Hematopoietic multipotent progenitor cell treated with erythropoietin and hydrocortisone succinate and interleukin-3 and kit ligand, for 6 days (in vitro differentiated cells): ENCODE data around the gene APOBEC3B.
"Not testable (repeated sequence)": the region's sequence is repeated elsewhere in the genome, so short reads cannot be mapped to it uniquely, and the experiment has no call there.

ENCODE experiments used
- DNase-seq: peaks from one replicate; pipeline ENCODE4 v3.0.0-alpha.2; 2015

Gene APOBEC3B

DNA sequence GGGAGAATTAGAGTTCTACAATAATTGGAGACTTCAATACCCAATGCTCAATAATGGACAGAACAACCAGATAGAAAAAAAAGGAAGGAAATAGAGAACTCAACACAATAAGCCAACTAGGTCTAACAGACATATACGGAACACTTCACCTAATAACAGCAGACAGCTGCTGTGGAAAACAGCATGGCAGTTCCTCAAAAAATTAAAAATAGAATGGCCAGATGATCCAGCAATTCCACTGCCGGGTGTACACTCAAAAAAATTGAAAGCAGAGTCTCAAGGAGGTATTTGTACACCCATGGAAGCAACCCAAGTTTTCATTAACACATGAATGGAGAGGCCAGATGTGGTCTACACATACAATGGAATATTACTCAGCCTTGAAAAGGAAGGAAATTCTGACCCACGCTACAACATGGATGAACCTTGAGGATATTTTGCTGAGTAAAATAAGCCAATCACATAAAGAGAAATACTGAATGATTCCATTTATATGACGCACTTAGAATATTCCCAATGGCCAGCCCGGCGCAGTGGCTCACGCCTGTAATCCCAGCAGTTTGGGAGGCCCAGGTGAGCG is 26.2 kb downstream of the APOBEC3B start:
- DNase-seq, result not testable (repeated sequence)

GRCh38 chr22:39010946-39011345 is 28.8 kb downstream of the APOBEC3B start:
- no peak for DNase-seq

DNA sequence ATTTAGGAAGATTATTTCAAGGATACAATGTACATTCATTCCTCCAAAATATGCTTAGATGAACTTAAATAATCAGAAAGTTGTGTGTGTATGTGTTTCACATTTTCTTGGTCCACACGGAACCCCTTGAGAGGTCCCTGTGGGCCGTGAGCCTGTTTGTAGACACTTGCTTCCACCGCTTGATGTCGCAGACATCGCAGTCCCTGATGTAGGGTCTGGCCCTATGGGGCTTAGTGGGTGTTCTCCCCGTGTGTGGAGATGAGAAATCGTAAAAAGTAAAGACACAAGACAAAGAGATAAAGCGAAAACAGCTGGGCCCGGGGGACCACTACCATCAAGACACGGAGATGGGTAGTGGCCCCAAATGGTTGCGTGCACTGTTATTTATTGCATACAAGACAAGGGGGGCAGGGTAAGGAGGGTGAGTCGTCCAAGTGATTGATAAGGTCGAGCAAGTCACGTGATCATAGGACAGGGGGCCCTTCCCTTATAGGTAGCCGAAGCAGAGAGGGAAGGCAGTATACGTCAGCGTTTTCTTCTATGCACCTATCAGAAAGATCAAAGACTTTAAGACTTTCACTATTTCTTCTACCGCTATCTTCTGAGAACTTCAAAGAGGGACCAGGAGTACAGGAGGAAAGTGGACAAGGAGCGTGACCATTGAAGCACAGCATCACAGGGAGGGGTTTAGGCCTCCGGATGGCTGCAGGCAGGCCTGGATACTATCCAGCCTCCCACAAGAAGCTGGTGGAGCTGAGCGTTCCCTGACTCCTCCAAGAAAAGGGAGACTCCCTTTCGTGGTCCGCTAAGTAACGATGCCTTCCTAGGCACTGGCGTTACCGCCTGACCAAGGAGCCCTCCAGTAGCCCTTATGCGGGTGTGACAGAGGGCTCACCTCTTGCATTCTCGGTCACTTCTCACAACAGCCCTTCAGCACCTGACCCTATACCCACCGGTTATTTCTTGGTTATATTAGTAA is 30.7 kb downstream of the APOBEC3B start:
- DNase-seq, result peak; percentile 32

DNA sequence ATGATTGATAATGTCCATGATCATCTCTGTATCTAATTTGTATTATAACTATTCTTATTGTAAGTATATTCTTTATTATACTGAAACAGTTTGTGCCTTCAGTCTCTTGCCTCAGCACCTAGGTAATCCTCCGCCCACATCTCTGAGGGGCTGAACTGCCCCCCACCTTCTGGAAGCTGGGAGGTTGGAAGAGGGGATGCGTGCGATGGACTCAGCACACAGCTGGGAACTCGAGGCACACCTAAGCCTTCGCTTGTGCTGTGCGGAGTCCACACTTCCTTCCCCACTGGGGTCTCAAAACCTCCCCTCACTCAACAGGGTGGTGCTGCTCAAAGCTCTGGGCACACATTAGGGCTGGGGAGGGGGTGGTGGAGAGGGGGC is 31.4 kb downstream of the APOBEC3B start:
- peak; percentile 62 for DNase-seq

DNA sequence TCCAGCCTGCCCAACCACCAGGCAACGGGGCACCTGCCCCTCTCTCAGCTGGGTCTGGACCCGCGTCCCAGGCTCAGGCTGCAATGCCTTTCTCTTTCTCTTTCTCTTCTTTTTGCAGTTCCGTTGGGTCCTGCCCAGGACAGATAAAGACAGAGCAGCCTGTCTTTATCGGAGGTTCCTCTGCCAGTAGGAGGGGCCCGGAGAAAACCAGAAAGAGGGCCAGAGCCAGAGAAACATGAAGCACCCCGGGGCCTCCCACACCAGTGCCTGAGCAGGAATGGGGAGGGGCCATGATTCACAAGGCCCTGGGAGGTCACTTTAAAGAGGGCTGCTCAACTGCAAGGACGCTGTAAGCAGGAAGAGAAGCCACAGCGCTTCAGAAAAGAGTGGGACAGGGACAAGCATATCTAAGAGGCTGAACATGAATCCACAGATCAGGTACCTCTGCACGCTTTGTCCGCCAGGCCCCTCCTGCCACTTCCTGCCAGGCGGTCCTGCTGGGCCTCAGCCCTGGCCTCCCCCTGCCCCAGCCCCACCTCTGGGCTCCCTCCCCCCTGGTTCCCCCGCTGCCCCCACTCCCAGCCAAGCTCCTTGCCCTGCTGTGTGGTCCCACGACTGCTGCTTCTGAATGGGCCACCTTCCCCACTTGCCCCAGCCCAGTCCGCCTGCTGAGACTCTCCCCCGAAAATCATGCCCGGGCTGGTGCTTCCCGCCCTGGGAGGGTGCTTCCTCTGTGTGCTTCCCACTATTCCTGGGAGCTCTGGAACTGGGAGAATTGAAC is 32.0 kb downstream of the APOBEC3B start, which contains the start of gene APOBEC3C:
TSS of gene APOBEC3C (plus strand) at position 316 of the 781 bp plus-strand sequence. CDS start at position 422, 106 bp downstream.
- peak; percentile 99 for DNase-seq

DNA sequence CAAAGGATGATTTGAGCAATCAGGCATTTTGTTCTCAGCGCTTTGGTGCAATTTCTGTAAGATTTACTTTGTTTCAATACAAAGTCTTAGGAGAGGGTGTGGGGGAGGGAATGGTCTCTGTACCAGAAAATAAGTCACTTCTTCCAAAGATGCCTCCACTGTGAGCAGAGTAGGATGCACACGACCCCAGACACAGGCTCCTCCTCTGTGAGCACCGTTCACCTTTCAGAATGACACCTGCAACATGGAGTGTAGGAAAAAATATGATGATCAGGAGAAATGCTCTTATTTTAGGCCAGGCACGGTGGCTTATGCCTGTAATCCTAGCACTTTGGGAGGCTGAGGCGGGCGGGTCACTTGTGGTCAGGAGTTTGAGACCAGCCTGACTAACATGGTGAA is 32.6 kb downstream of the APOBEC3B start:
- peak; percentile 33 for DNase-seq

- DNase-seq, result no peak
Observed at GRCh38 chr22:39016592-39016991, 34.4 kb downstream of the APOBEC3B start.

- DNase-seq, result no peak
Observed at GRCh38 chr22:39017596-39018365, 35.6 kb downstream of the APOBEC3B start.

DNA sequence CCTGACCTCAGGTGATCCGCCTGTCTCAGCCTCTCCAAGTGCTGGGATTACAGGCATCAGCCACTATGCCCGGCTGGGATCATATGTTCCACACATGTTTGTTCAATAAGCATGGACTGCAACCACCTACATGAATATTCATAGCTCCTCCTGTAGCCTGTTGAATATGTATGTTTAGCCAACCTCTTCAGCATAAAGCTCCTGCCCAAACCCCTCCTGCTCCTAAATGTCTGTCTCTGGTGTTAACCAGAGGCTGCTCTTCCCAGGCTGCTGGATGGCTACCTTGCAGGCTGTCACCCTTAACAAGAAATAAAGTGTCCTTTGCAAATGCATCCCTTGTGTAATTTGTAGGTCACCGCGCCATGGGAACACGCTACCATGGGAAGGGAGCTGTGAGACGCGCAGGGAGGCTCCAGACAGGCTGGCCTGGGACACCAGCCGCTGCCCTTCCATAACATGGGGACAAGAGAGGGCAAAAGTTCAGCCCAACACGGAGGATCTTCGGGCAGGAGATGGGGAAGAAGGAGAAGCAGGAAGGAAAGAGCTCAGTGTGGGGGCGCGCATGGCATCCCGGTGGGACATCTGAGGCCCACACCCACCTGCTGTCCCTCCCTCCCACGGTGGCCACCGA is 38.0 kb downstream of the APOBEC3B start:
- peak; percentile 29 for DNase-seq

DNA sequence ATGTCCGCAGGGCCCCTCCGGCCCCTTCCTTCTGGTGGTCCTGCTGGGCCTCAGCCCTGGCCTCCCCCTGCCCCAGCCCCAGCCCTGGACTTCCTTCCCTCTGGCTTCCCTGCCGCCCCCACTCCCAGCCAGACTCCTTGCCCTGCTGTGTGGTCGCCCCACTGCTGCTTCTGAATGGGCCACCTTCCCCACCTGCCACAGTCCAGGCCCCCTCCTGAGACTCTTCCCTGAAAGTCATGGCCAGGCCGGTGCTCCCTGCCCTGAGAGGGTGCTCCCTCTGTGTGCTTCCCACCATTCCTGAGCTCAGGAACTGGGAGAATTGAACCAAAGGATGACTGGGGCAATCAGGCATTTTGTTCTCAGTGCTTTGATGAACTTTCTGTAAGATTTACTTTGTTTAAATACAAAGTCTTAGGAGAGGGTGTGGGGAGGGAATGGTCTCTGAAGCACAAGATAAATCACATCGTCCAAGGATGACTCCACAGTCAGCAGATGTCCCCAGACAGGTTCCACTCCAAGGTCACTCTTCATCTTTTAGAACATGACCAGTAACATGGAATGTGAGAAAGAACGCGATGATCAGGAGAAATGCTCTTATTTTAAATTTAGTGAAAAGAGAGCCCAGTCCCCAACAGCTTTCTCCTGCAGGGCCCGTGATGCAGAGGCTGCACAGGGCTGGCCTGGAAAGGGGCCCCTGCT is 39.6 kb downstream of the APOBEC3B start:
- no peak for DNase-seq

- no peak for DNase-seq
Observed at GRCh38 chr22:39024519-39025308, 42.6 kb downstream of the APOBEC3B start.

- no peak for DNase-seq
Observed at GRCh38 chr22:39026509-39027150, 44.5 kb downstream of the APOBEC3B start.

DNA sequence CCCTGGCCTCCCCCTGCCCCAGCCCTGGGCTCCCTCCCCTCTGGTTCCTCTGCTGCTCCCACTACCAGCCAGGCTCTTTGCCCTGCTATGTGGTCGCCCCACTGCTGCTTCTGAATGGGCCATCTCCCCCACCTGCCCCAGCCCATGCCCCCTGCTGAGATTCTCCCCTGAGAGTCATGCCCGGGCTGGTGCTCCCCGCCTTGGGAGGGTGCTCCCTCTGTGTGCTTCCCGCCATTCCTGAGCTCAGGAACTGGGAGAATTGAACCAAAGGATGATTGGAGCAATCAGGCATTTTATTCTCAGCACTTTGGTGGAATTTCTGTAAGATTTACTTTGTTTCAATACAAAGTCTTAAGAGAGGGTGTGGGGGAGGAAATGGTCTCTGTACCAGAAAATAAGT is 45.6 kb downstream of the APOBEC3B start:
- DNase-seq, result no peak

GRCh38 chr22:39028281-39028680 is 46.1 kb downstream of the APOBEC3B start:
- no peak for DNase-seq

- no peak for DNase-seq
Observed at GRCh38 chr22:39029227-39029626, 47.1 kb downstream of the APOBEC3B start.

- no peak for DNase-seq
Observed at GRCh38 chr22:39030705-39031104, 48.6 kb downstream of the APOBEC3B start.

GRCh38 chr22:39031434-39032295 is 49.5 kb downstream of the APOBEC3B start:
- DNase-seq, result not testable (repeated sequence)

- not testable (repeated sequence) for DNase-seq
Observed at GRCh38 chr22:39037071-39037470, 54.9 kb downstream of the APOBEC3B start.
